ENCODE measurements around the gene ERBB4.

DNA sequence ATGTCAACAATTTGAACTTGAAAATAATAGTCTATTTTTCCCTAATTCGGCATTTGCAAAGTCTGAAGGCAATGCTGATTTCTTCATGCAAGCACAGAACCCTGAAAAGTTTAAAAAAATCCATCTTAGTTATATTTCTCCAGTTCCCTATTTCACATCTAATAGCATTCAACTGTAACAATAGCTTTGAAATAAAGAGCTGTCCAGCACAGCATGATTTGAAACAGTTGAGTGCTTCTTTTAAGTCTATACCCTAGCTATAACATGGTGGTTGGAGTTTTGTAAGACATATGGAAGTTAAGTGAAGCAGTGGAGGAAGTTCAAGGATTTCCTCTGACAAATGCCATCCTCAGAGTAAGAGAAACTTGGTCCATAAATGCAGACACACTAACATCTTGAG is 691.9 kb downstream of the ERBB4 start:
- TF ChIP-seq CTCF (IDR thresholded peaks at IDR 0.05) (no peak), POLR2A (IDR thresholded peaks at IDR 0.05) (no peak), POLR2AphosphoS5 (IDR thresholded peaks at IDR 0.05) (no peak), EP300 (IDR thresholded peaks at IDR 0.05) (no peak)
